ENCODE measurements around the gene TMPRSS3.

GRCh38 chr21:42419845-42420244 is 24.0 kb upstream of the TMPRSS3 start:
- TF ChIP-seq CTCF (IDR thresholded peaks at IDR 0.05) (no peak), EZH2phosphoT487 (IDR thresholded peaks at IDR 0.05) (no peak), EZH2 (IDR thresholded peaks at IDR 0.05) (no peak)

Measured in neural progenitor cell (in vitro differentiated cells).